Measurements from ENCODE around the gene PROSER1. TPM values are rescaled to one million over a fixed set of nuclear protein-coding genes. Genes with fewer than 3 reads are reported as not detected.

The PROSER1 gene
- total RNA-seq, 1 experiment from 2014 or later = 12.8 TPM

Other genes with a start within 250 kb of the PROSER1 start
- gene STOML3, start 47.3 kb downstream of the PROSER1 start, total RNA-seq (2014; rRNA removed; shearing (Covaris generic)) = not detected in 2 replicates
- 4.7 and 5.4 TPM in 2 replicates for gene NHLRC3, start 367 bp upstream of the PROSER1 start, total RNA-seq (2014; rRNA removed; shearing (Covaris generic))

Data from HT1080 (cell line).